ENCODE measurements around the gene GNB3. TPM values are rescaled to one million over a fixed set of nuclear protein-coding genes. Genes with fewer than 3 reads are reported as not detected.

Gene GNB3
- polyA plus RNA-seq, 4 donors = 5.0 to 7.5 (median 5.5) TPM

DNA sequence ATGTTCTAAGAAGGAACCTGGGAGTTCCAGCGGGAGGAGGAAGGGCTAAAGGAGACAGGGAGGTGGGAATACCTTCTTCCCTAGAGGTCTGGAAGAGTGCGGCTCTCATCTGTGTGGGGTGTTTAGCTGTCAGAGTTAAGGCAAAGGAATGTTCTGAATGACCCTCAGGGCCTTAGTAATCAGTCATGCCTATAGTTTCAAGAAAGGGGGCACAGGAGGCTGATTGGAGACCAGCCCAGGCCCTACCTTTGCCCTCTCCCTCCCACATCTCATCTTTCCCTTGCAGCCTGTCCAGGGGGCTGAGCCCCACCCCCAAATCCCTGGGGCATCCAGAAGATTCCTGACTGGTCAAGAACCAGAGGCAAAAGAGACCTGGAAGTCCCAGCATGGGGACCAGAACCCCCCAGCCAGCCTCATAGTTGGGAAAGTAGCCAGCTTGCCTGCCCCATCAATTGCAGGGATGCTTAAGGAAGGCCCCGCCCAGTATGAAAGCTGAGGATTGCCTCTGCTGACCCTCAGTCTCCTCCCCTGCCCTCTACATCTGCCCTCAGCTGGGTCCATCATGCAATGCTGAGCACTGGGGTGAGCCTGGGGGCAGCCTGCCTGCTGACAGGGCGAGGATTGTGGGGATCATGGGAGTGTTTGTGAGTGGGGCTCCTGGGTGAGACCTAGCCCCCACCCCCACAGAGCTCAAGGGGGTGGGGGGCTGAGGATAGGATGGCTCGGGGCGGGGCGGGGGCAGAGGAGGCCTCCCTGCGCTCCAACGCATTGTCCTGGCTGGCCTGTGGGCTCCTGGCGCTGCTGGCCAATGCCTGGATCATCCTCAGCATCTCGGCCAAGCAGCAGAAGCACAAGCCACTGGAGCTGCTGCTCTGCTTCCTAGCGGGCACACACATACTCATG, 17.3 kb upstream of the GNB3 start:
- DNase-seq (ENCODE audit: low read depth in 4 of 4, low spot score in 3 of 4) = no peak

DNA sequence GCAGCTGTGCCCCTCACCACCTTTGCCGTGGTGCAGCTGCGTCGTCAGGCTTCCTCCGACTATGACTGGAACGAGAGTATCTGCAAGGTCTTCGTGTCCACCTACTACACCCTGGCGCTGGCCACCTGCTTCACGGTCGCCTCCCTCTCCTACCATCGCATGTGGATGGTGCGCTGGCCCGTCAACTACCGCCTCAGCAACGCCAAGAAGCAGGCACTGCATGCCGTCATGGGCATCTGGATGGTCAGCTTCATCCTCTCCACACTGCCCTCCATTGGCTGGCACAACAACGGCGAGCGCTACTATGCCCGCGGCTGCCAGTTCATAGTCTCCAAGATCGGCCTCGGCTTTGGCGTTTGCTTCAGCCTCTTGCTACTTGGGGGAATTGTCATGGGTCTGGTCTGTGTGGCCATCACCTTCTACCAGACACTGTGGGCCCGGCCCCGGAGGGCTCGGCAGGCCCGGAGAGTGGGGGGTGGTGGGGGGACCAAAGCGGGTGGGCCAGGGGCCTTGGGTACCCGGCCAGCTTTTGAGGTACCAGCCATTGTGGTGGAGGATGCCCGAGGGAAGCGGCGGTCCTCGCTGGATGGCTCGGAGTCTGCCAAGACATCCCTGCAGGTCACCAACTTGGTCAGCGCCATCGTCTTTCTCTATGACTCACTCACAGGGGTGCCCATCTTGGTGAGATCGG, 16.5 kb upstream of the GNB3 start:
- DNase-seq (ENCODE audit: low read depth in 4 of 4, low spot score in 3 of 4) = no peak

- no peak for DNase-seq (ENCODE audit: low read depth in 4 of 4, low spot score in 3 of 4)
These were observed 15.8 kb upstream of the GNB3 start for GRCh38 chr12:6824901-6825381.

- DNase-seq (ENCODE audit: low read depth in 4 of 4, low spot score in 3 of 4) = peak; percentile 77 to 86 (median 80)
These were observed 15.2 kb upstream of the GNB3 start for GRCh38 chr12:6825398-6826124.

DNA sequence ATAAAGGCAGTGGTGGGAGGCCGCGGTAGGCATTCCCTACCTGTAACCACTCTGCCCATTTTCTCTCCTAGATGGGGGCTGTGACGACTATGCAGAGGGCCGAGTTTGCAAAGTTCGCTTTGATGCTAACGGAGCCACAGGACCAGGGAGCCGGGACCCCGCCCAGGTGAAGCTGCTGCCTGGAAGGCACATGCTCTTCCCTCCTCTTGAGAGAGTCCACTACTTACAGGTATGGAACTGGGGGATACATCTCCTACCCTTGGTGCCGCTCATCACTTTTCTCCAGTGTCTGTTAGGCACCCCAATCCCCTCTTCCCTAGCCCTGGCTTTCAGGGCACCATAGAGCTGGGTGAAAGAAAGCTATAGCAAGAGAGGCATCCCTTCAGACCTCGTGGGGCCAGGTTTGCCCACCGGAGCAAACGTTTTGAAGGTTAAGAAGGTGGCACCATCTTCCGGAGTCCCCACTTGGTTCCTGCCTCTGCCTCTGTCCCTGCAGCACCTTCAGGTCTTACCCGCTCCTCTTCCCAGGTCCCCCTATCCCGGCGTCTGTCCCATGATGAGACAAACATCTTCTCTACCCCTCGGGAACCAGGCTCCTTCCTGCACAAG, 14.5 kb upstream of the GNB3 start:
- no peak for DNase-seq (ENCODE audit: low read depth in 4 of 4, low spot score in 3 of 4)

- no peak for DNase-seq (ENCODE audit: low read depth in 4 of 4, low spot score in 3 of 4)
These were observed 13.8 kb upstream of the GNB3 start for GRCh38 chr12:6826734-6827436.

- peak in 1 of 4 donors; percentile 77 for DNase-seq (ENCODE audit: low read depth in 4 of 4, low spot score in 3 of 4)
These were observed 13.3 kb upstream of the GNB3 start for GRCh38 chr12:6827437-6827911.

- DNase-seq (ENCODE audit: low read depth in 4 of 4, low spot score in 3 of 4) = no peak
These were observed 12.5 kb upstream of the GNB3 start, which contains the start of gene P3H3 for GRCh38 chr12:6827982-6828780. Gene P3H3 (plus strand): TSS chr12:6828407. CDS start chr12:6828441, 34 bp downstream.

- no peak for DNase-seq (ENCODE audit: low read depth in 4 of 4, low spot score in 3 of 4)
These were observed 11.8 kb upstream of the GNB3 start for GRCh38 chr12:6828781-6829535.

DNA sequence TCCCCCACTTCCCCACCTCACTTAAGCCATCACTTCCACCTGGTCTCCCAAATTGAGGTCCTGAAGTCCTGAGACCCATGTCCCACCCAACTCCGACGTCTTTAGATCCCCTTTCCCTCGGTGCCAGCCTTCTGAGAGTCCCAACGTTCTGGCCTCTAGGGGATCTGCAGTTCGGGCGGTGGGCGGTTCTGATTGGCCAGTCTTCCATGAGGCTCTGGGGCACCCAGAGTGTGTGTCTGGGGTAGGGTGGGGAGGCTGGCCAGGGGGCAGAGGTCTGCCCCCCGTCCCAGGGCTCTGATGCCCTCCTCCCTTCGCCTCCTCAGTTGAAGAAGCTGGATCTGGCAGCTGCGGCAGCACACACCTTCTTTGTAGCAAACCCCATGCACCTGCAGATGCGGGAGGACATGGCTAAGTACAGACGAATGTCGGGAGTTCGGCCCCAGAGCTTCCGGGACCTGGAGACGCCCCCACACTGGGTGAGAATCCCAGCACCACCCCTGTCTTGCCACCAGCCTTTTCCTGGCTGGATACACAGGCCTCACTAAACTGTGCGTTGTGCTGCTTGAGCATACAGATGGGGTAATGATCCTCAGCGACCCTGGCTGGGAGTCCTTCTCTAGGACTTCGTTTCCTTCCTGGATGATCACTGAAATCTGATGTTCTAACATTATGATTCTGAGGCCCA, 11.0 kb upstream of the GNB3 start:
- DNase-seq (ENCODE audit: low read depth in 4 of 4, low spot score in 3 of 4) = no peak

- no peak for DNase-seq (ENCODE audit: low read depth in 4 of 4, low spot score in 3 of 4)
These were observed 10.3 kb upstream of the GNB3 start for GRCh38 chr12:6830286-6830890.

DNA sequence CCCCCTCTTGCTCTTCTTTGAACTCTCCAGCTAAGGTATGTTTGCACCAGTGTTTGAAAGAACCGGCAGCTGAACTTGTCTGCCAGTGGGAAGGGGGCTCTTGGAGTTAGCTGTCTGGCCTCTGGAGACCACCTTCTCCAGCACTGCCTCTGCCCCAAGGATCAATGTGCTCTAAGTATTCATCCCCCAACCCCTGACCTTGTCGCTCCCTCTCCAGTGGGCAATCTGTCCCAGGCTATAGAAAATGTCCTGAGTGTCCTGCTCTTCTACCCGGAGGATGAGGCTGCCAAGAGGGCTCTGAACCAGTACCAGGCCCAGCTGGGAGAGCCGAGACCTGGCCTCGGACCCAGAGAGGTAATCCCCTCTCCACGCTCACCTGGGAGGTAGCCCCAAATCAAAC, 9.7 kb upstream of the GNB3 start:
- no peak for DNase-seq (ENCODE audit: low read depth in 4 of 4, low spot score in 3 of 4)

- no peak for DNase-seq (ENCODE audit: low read depth in 4 of 4, low spot score in 3 of 4)
These were observed 9.2 kb upstream of the GNB3 start for GRCh38 chr12:6831450-6831995.

DNA sequence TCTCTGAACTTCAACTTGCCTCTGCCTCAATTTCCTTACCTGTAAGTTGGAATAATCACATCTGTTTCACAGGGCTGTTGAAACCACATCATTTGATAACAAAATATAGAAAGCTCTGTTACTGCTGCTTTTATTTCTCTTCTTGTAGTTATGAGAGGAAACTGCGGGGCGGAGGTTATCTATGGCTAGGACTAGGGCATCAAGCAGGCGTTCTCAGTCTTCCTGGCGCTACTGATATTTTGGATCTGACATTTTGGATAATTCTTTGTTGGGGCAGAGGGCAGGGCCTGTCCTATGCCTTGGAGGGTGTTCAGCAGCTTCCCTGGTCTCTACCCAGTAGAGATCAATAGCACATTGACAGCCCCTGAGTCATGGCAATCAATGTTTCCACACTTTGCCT, 8.6 kb upstream of the GNB3 start:
- DNase-seq (ENCODE audit: low read depth in 4 of 4, low spot score in 3 of 4) = no peak

DNA sequence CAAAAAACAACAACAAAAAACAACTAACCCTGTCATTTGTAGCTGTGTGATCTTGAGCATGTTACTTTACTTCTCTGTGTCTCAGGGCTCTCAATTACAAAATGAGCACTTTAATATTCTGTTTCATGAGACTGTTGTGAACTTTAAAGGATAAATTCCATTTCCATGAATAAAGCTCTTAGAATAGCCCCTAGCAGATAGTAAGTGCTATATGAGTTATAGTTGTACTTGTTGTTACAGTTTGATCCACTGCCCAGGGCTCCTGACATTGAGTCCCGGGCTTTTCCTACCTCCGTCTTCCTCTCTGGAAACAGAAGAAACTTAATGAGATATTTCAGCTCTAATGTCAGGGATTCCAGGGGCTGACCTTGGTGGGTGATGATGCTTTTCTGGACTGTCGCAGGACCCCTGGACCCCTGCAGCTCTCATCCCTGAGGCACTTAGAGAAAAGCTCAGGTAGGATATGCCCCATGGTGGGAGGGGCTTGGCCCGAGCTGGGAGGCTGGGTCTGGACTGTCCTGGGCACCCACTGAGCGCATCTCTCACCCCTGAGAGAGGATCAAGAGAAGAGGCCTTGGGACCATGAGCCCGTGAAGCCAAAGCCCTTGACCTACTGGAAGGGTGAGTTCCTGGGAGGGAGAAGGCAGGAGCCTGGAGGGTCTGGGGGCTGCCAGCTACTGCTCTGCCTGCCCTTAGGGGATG, 7.4 kb upstream of the GNB3 start:
- no peak for DNase-seq (ENCODE audit: low read depth in 4 of 4, low spot score in 3 of 4)

DNA sequence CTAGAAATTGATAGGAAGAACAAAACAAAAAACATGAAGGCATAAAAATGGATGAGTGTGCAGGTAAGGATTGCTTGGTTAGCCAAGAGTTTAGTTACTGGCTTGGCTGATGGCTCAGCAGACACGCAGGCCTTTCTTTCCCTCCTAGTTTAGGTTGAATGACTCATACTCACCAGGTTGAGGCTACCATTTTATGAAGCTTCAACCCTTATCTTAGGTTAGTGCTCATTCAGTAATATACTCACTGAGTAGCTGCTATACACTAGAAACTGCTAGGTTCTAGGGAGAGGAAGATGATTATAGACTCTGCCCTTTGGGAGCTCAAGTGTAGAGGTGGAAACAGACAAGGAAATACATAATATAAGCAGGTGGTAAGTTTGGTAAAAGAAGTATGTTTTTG, 6.5 kb upstream of the GNB3 start:
- DNase-seq (ENCODE audit: low read depth in 4 of 4, low spot score in 3 of 4) = no peak

Measured in right renal pelvis (tissue), 4 donors.